Activated CD8-positive, alpha-beta memory T cell treated with anti-CD3 and anti-CD28 coated beads for 24 hours (primary cell): ENCODE measurements around the gene NAA80.
A peak's percentile ranks its signal among the peaks of the same experiment; 100 is the strongest.

Experiments
- DNase-seq: peaks from one replicate; pipeline ENCODE4 v3.0.0-alpha.2; 2020

NAA80 gene

DNA sequence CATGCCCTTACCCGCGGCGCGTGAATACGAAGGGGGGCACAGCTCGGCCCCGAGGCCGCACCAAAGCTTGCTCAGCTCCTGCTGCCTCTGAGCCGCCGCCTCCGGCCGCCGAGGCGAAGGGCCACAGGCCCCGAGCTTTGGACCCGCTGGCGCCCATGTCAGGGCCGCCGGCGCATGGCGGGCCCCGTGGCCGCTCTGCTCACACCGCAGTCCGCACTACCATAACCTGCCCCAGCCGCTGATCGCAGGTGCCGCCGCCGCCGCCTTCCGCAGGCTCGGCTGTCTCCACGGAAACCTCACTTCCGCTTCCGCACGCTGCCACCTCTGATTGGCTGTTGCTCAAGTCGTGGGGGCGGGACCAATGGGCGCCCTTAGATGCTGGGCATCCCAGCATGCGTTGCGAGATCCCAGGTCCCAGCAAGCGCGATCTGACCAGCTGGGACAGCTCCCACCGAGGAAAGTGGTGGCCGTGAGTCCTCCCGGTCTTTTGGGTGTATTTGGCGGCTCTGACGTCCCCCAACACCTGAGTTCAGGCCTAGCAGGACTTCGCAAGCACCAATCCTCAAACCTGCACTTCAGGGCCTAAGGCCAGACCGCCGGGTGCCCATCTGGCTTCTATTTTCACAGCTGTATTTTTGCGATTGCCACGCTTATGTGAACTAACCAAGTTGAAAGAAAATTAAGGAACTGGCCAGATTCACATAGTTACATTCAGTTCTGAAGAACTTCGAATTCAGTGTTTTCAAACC is 28.9 kb upstream of the NAA80 start, which contains the start of gene TUSC2:
TSS of gene TUSC2 (minus strand) at position 281 of the 749 bp plus-strand sequence. CDS start at position 157, 124 bp downstream.
- DNase-seq = peak; percentile 96

- no peak for DNase-seq
Observed at GRCh38 chr3:50327129-50327528, 27.9 kb upstream of the NAA80 start.

GRCh38 chr3:50326182-50326541 is 27.0 kb upstream of the NAA80 start:
- DNase-seq = no peak

GRCh38 chr3:50325497-50326181 is 26.4 kb upstream of the NAA80 start:
- no peak for DNase-seq

DNA sequence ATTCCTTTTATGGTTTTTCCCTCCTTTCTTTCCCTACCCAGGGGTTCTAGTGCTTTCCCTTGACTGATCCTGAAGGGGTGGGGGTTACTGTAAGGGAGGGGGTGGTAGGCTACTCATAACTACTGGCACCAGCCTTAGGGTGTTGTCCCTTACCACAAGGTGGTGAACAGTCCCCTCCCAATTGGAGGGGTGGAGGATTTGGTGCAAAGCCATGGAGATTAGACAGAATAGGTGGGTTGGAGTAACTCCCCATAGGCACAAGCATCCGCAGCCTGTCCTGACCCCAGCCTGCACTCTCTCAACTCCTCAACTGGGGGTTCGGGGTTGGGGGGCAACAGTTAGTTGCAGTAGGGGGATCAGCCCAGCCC is 25.9 kb upstream of the NAA80 start:
- no peak for DNase-seq

DNA sequence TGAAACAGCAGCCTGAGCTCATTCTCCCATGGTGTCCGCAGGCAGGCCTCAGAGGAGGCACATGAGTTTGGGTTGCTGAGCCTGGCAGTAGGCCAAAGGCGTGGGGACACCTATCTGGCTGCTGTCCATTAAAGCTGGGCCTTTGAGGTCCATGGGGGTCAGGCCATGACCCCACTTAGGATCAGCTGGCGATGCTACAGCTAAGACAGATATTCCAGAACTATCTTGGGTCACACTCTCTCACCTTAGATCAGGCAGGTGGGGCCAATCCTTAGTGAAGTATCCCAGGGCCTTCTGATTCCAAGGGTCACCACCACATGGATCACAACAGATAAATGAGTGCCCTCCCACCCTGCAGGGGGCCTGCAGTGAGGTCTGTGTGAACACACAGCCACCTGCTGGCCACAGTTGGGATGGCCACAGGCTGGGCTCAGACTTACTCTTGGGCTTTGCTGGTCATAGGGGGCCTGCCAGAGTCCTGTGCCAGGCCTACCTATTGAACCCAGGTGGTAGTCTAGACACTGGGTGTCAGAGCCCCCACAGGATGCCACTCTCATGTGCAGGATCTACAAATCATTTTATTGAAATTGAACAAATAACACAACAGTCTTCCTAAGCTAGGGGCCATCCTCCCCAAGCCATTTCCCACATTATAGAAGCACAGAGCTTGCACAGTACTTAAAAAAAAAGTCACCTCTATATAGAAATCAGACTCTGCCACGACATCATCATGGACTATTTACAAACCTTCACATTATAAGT is 25.3 kb upstream of the NAA80 start:
- peak; percentile 85 for DNase-seq

DNA sequence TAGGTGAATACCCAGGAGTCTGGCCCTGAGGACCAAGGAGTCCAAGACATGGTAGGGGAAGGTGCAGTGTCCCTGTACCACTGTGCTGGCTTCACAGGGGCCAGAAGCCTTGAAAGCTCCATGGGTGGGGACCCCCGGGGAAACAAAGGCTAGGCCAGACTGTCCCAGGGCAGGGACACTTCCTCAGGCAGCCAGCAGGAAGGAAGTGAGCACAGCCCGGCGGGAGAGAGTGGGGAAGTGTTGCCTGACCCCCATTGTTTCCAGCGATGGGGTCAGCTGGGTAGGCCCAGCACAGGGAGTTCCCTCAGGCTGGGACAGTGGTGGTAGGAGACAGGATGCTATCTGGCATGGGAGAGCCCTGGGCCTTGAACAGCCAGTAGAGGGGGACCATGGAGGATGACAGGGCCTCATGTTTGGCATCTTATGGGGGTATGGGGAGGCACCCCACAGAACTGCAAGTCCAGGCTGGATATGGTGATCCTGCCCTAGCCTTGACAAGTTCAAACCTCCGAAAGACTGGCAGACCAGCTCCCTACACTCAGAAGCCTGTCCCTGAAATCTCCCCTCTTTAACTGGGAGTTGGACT is 24.5 kb upstream of the NAA80 start:
- DNase-seq = no peak

GRCh38 chr3:50323092-50323600 is 23.9 kb upstream of the NAA80 start:
- DNase-seq = no peak

- DNase-seq = no peak
Observed at GRCh38 chr3:50322386-50323091, 23.3 kb upstream of the NAA80 start, which contains the start of gene HYAL2. Gene HYAL2 (minus strand): TSS chr3:50322745. CDS start chr3:50320489, 2,256 bp downstream.

DNA sequence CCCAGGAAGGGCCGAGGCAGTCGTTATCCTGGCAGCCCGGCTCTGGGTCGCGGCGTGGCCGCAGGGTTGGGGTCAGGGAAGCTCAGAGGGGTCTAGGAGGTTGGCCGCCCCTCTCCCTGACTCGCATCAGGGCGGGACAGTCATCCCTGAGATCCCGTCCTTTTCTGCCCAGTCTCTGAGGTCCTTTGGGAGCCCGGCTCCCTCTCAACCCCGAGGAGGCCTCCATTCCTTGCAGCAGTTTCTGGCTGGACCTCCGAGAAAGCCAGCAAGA is 22.8 kb upstream of the NAA80 start:
- no peak for DNase-seq

- peak; percentile 96 for DNase-seq
Observed at GRCh38 chr3:50321336-50322114, 22.3 kb upstream of the NAA80 start.

DNA sequence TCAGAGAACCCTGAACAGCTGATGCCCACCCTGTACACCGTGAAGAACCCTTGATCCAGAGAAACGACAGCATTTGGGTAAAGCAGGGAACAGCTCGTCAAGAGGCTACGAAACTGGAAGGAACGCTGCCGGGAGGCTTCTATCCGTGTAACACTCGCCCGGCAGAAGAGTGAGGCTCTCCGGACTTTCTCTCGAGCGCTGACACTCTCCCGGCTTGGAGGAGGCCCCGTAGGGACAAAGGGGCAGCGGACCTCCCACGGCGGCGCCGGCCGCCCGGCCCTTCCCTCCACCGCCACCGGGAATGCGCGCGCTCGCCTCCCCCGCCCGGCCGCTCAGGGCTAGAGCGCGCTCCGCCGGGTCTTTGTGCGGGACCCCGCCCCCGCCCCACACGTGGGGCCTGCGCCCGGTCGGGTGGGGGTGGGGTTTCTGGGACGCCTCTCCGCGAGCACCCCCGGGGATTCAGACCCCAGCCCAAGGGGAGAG is 21.7 kb upstream of the NAA80 start:
- DNase-seq = no peak

DNA sequence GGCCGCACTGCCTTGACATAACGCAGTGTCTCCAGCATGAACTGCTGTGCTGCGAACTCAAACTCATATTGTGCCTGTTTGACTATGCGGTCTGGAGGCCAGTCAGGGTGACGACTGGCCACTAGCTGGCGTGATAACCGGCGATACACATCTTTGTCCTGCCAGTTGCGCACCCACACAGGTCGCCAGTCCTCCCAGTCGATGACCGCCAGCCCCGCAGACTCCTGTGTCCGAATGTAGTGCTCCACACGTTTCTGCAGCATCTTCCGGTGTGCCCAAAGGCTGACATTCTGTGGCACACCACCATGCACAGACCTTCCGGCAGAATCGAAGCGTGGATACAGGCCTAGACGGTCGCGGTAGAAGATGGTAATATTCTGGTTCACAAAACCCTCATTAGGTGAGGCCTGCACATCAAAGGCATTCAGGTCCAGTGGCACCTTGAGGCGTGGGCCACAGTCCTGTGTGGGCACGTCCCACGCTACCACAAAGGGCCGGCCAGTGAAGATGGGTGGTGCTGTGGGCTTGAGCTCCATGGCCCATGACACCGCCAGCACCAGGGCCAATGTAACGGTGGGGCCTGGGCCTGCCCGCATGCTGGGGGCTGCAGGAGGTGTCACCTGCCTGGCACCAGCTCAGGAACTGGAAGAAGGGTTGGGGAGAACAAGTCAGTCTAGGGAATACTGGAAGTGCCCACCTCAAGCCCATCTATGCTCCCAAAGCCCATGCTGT is 20.9 kb upstream of the NAA80 start:
- no peak for DNase-seq

- DNase-seq = no peak
Observed at GRCh38 chr3:50319181-50319893, 20.1 kb upstream of the NAA80 start.

DNA sequence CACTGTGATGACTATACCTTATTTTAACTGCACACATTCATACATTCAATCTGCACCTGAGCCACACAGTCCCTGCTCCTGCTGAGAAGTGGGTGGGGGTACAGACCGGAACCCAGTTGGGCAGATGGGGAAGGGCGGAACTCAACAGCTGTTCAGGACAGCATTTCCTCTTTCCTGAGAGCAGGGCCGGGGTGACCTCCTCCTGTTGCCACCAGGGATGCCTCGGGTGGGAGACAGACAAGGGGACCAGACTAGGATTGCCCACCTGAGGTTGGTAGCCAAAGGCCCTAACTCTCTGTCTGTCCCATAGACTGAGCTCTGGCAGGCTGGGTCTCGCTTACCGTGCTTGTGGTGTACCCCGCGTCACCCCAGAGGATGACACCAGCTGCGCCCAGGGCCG is 19.4 kb upstream of the NAA80 start:
- DNase-seq = no peak

- DNase-seq = no peak
Observed at GRCh38 chr3:50318163-50318562, 19.0 kb upstream of the NAA80 start.

DNA sequence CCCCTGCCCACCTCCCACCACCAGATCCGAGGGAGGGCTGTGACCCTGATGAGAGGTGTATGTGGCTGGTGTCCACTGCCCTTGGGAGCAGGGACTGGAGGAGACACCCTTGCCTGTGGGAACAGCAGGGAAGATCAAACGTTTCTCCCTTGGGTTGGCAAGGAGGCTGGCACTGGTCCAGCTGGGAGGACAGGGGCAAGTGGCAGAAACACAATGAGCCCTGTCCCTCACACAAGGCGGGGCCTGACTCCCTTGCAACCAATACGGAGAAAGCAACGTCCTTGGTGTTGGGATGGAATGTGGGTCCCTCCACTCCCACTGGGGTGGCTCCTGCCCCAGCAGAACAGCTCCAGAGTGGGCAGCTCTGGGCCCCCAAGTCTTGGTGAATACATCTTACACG is 18.1 kb upstream of the NAA80 start:
- DNase-seq = no peak

- peak; percentile 81 for DNase-seq
Observed at GRCh38 chr3:50316657-50317242, 17.5 kb upstream of the NAA80 start.

DNA sequence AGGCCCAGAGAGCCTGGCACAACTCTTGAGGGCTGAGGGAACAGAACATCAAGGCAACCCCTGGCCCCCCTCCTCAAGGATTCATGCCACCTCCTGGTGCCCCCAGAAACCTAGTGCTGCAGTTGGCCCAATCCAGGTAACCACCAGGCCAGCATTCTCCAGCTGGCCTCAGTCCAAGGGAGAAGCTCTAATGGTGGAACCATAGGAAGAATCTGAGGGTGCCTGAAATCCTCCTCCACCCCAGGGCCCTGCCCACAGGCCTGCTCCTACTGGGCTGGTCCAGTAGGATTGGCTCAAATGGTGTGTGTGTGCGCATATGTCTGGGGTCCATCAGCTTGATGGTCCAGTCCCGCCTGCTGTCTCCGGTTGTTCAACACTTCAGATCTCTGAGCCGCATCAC is 15.6 kb upstream of the NAA80 start:
- no peak for DNase-seq

GRCh38 chr3:50314342-50314741 is 15.1 kb upstream of the NAA80 start:
- no peak for DNase-seq
